CD14-positive monocyte (primary cell): ENCODE data around the gene ATXN3. TPM values are rescaled to one million over a fixed set of nuclear protein-coding genes. Genes with fewer than 3 reads are reported as not detected.

ENCODE experiments used
- DNase-seq, 3 donors: peaks; one replicate each; pipeline ENCODE4 v3.0.0-alpha.2; 2011 to 2022
- H2AFZ ChIP-seq: 2 replicates; pipeline ENCODE4 v1.6.0; 2012; ENCODE audit warnings: mild to moderate bottlenecking, low read depth, low read length, inconsistent platforms; ENCODE audit not compliant: insufficient read depth, poor library complexity, severe bottlenecking
- H3K27ac ChIP-seq, 2 donors: 1 replicate in 1 of 2; 2 replicates in 1 of 2; pipeline ENCODE4 v1.5.1; 2012 to 2013; ENCODE audit warnings: low read length in 2 of 2, control low read depth in 1 of 2, inconsistent platforms in 1 of 2, low read depth in 1 of 2, mild to moderate bottlenecking in 1 of 2
- H3K27me3 ChIP-seq, 2 donors: one replicate each; pipeline versions ENCODE4 v1.6.0 to v1.6.1; 2011 to 2013; ENCODE audit warnings: low read length in 2 of 2; ENCODE audit not compliant: control insufficient read depth in 2 of 2, insufficient read depth in 2 of 2
- H3K36me3 ChIP-seq, 2 donors: replicated peaks in 1 of 2; 1 replicate in 1 of 2; 2 replicates in 1 of 2; pipeline versions ENCODE4 v1.5.1 to v1.6.1; 2012 to 2013; ENCODE audit warnings: low read length in 2 of 2, control low read depth in 1 of 2, inconsistent platforms in 1 of 2, mild to moderate bottlenecking in 1 of 2; ENCODE audit not compliant: insufficient read depth in 2 of 2, control insufficient read depth in 1 of 2
- H3K4me1 ChIP-seq, 2 donors: 1 replicate in 1 of 2; 2 replicates in 1 of 2; pipeline versions ENCODE4 v1.5.1 to v1.6.1; 2012 to 2013; ENCODE audit warnings: low read length in 2 of 2, control low read depth in 1 of 2, inconsistent platforms in 1 of 2, mild to moderate bottlenecking in 1 of 2, moderate library complexity in 1 of 2; ENCODE audit not compliant: insufficient read depth in 2 of 2, control insufficient read depth in 1 of 2
- H3K4me2 ChIP-seq: replicated peaks from 2 replicates; pipeline ENCODE3; 2012; ENCODE audit warnings: low read length, moderate library complexity, mild to moderate bottlenecking; ENCODE audit not compliant: poor library complexity, severe bottlenecking; ENCODE audit errors: extremely low read depth
- H3K4me3 ChIP-seq, 3 experiments: fragments of 200-600 bp in 1 of 3; sonication (generic) in 1 of 3; replicated peaks in 1 of 3; 1 replicate in 2 of 3; 2 replicates in 1 of 3; pipeline ENCODE4 v1.5.1; 2011 to 2013; ENCODE audit warnings: low read length in 3 of 3, mild to moderate bottlenecking in 3 of 3, control low read depth in 2 of 3, low read depth in 2 of 3, inconsistent platforms in 1 of 3, moderate library complexity in 1 of 3
- H3K79me2 ChIP-seq: 2 replicates; pipeline ENCODE4 v1.6.0; 2012; ENCODE audit warnings: mild to moderate bottlenecking, control low read depth, inconsistent platforms, low read length, moderate library complexity; ENCODE audit not compliant: insufficient read depth
- H3K9ac ChIP-seq: 2 replicates; pipeline ENCODE4 v1.6.0; 2017; ENCODE audit warnings: low read length, mild to moderate bottlenecking; ENCODE audit not compliant: insufficient read depth, poor library complexity, severe bottlenecking
- H3K9me3 ChIP-seq, 2 donors: replicated peaks in 1 of 2; 1 replicate in 1 of 2; 2 replicates in 1 of 2; pipeline versions ENCODE4 v1.5.1 to v1.6.1; 2012 to 2013; ENCODE audit warnings: low read length in 2 of 2, control low read depth in 1 of 2; ENCODE audit not compliant: control insufficient read depth in 1 of 2, insufficient read depth in 1 of 2
- H4K20me1 ChIP-seq: 2 replicates; pipeline ENCODE4 v1.6.0; 2012; ENCODE audit warnings: mild to moderate bottlenecking, low read length, control low read depth, moderate library complexity; ENCODE audit not compliant: insufficient read depth
- H3K27ac Mint-ChIP-seq, 7 donors: one replicate each; pipeline ENCODE4 v1.8.0; 2020; ENCODE audit warnings: mild to moderate bottlenecking in 7 of 7, mixed read lengths in 7 of 7, moderate library complexity in 6 of 7, inconsistent platforms in 2 of 7
- H3K27me3 Mint-ChIP-seq, 3 donors: one replicate each; pipeline ENCODE4 v1.8.0; 2021 to 2022; ENCODE audit warnings: low read depth in 3 of 3, mild to moderate bottlenecking in 3 of 3, mixed read lengths in 3 of 3, moderate library complexity in 3 of 3, inconsistent platforms in 1 of 3
- H3K36me3 Mint-ChIP-seq, 2 donors: one replicate each; pipeline ENCODE4 v1.8.0; 2020; ENCODE audit warnings: mixed read lengths in 2 of 2, inconsistent platforms in 1 of 2, mild to moderate bottlenecking in 1 of 2
- H3K4me1 Mint-ChIP-seq: one replicate; pipeline ENCODE4 v1.8.0; 2020; ENCODE audit warnings: mild to moderate bottlenecking, mixed read lengths
- H3K4me3 Mint-ChIP-seq, 2 donors: one replicate each; pipeline ENCODE4 v1.8.0; 2020; ENCODE audit warnings: mild to moderate bottlenecking in 2 of 2, mixed read lengths in 2 of 2, moderate library complexity in 1 of 2
- H3K9me3 Mint-ChIP-seq, 7 donors: one replicate each; pipeline ENCODE4 v1.8.0; 2020 to 2022; ENCODE audit warnings: mixed read lengths in 7 of 7, mild to moderate bottlenecking in 6 of 7, moderate library complexity in 6 of 7, inconsistent platforms in 2 of 7
- WGBS: methylation state at CpG from one replicate; pipeline ENCODE4 v1.1.5; 2013; ENCODE audit warnings: missing lambda C conversion rate; ENCODE audit not compliant: insufficient coverage; 5-methylcytosine and 5-hydroxymethylcytosine counted together
- intact Hi-C, 2 donors: fragments of 100-400 bp; cut with micrococcal nuclease; formaldehyde crosslinking; loops; one replicate each; pipeline versions ENCODE4 v1.15.0 to v1.15.1; 2023
- polyA plus RNA-seq, 3 donors: library from polyadenylated mRNA; depleted of rRNA in 1 of 3; unstranded in 2 of 3; stranded (reverse) in 1 of 3; fragments of 300-500 nt in 2 of 3; fragments of >200 nt in 1 of 3; fragmentation: Illumina TruSeq in 2 of 3; gene quantifications; 1 replicate in 2 of 3; 2 replicates in 1 of 3; pipeline ENCODE4 v1.2.3, GENCODE V29; 2012 to 2021
- TF ChIP-seq, protein P1 (sequence below): fragments of 200-600 bp; IDR thresholded peaks from one replicate; pipeline ENCODE4 v1.8.0; 2022; ENCODE audit warnings: antibody characterized with exemption, mild to moderate bottlenecking

ATXN3 gene
- polyA plus RNA-seq, 3 donors = 17.7 to 24.0 (median 18.5) TPM

DNA sequence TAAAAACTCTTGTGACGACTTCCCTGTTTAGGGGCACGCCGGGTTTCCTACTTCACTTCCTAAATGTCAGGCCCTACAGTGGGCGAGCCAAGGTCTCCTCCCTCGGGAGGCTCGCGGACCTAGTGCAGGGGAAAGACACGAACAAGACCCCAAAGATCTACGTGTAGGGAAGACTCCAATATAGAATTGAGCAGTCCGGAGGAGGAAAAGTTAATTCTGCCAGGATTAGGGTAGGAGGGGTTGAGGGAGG, 564 bp downstream of the ATXN3 start:
- Histone ChIP-seq H4K20me1 (peaks cover 41% of the 10 kb centered on the region), H3K27me3 (no peaks in the 10 kb centered on the region), H3K4me2 (peak overlapping the region; percentile 84), H3K79me2 (peaks cover 48% of the 10 kb centered on the region), H3K36me3 (no peaks in the 10 kb centered on the region), H3K9ac (peak overlapping the region; percentile 83), H2AFZ (peak overlapping the region; percentile 82), H3K9me3 (no peaks in the 10 kb centered on the region), H3K4me1 (peaks cover 15 to 26% of the 10 kb centered on the region in 2 donors), H3K4me3 (peak overlapping the region; percentile 75 to 99 (median 96)), H3K27ac (peak overlapping the region; percentile 85 to 95)
- 0% methylated on average over 5 of the region's 10 CpGs for WGBS
- TF ChIP-seq, protein P1, sequence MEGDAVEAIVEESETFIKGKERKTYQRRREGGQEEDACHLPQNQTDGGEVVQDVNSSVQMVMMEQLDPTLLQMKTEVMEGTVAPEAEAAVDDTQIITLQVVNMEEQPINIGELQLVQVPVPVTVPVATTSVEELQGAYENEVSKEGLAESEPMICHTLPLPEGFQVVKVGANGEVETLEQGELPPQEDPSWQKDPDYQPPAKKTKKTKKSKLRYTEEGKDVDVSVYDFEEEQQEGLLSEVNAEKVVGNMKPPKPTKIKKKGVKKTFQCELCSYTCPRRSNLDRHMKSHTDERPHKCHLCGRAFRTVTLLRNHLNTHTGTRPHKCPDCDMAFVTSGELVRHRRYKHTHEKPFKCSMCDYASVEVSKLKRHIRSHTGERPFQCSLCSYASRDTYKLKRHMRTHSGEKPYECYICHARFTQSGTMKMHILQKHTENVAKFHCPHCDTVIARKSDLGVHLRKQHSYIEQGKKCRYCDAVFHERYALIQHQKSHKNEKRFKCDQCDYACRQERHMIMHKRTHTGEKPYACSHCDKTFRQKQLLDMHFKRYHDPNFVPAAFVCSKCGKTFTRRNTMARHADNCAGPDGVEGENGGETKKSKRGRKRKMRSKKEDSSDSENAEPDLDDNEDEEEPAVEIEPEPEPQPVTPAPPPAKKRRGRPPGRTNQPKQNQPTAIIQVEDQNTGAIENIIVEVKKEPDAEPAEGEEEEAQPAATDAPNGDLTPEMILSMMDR = no peak
- peaks cover 0 to 4% of the 10 kb centered on the region in 2 donors for H3K36me3 Mint-ChIP-seq
- DNase-seq = peak; percentile 43 to 76 (median 64)
- peak overlapping the region; percentile 100 for H3K4me3 Mint-ChIP-seq
- H3K27me3 Mint-ChIP-seq = peaks cover 0 to 3% (median 0%) of the 10 kb centered on the region in 3 donors
- intact Hi-C loops = loop anchor here (2.0 to 5.0 kb wide), 3 partner anchors 17 to 65 kb away; partner anchors contain the start of gene TRIP11 (in 2 of the 2)
- peaks cover 32% of the 10 kb centered on the region for H3K4me1 Mint-ChIP-seq
- peak overlapping the region; percentile 97 to 100 (median 99) for H3K27ac Mint-ChIP-seq
- peaks cover 0 to 2% (median 0%) of the 10 kb centered on the region in 7 donors for H3K9me3 Mint-ChIP-seq

DNA sequence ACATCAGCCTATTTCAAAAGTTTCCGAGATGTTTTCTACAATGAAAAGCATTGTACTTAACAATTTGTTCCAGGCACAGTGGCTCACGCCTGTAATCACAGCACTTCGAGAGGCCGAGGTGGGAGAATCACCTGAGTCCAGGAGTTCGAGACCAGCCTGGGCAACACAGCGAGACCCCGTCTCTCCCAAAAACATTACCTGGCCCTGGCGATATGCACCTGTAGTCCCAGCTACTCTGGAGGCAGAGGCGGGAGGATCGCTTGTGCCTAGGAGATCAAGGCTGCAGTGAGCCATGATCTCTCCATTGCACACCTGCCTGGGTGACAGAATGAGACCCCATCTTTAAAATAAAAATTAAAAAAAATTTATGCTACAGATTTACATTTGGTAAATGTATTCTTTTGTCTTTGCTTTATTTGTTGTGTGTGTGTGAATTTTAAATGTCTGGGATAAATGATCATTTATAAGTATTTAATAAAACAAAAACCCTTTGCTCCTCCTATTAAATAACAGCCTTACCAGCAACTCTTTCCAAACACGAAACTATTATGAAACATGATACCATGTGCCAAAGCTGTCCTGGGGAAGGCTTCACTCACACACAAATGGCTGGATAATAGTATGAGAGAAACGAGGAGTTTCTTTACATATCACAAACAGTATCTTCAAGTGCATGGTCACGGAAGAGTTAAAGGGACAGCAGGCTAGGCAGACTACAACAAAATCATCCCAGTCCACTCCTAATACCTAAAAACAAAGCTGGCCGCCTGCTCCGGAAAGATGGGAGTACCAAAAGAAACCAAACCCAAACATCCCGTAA, 1.1 kb downstream of the ATXN3 start:
- peaks cover 0 to 4% of the 10 kb centered on the region in 2 donors for H3K36me3 Mint-ChIP-seq
- Histone ChIP-seq H3K4me1 (peaks cover 15 to 27% of the 10 kb centered on the region in 2 donors), H3K79me2 (peaks cover 53% of the 10 kb centered on the region), H2AFZ (peak overlapping the region; percentile 82), H4K20me1 (peaks cover 47% of the 10 kb centered on the region), H3K36me3 (no peaks in the 10 kb centered on the region), H3K4me2 (peak overlapping the region; percentile 84), H3K27ac (peak overlapping the region; percentile 85 to 95), H3K9me3 (no peaks in the 10 kb centered on the region), H3K9ac (peak overlapping the region; percentile 83), H3K4me3 (peak overlapping the region; percentile 75 to 99 (median 96)), H3K27me3 (no peaks in the 10 kb centered on the region)
- H3K4me3 Mint-ChIP-seq = peak overlapping the region; percentile 100
- H3K27ac Mint-ChIP-seq = peak overlapping the region; percentile 97 to 100 (median 99)
- peaks cover 0 to 3% (median 0%) of the 10 kb centered on the region in 3 donors for H3K27me3 Mint-ChIP-seq
- TF ChIP-seq, protein P1 = no peak
- WGBS = 75% methylated on average over 9 of the region's 16 CpGs
- H3K4me1 Mint-ChIP-seq = peaks cover 35% of the 10 kb centered on the region
- peaks cover 0 to 2% (median 0%) of the 10 kb centered on the region in 7 donors for H3K9me3 Mint-ChIP-seq
- DNase-seq = no peak
- intact Hi-C loops = loop anchor here in 1 of 2 donors (2.0 to 5.0 kb wide), 2 partner anchors 18 to 63 kb away; partner anchors contain the start of gene TRIP11
